Posterior vena cava (tissue), 2 donors: ENCODE results near the gene NRG2. TPM values are rescaled to one million over a fixed set of nuclear protein-coding genes. Genes with fewer than 3 reads are reported as not detected.

ENCODE experiments used
- DNase-seq: peaks from one replicate; pipeline ENCODE4 v3.0.0-alpha.2; 2020; ENCODE audit warnings: low spot score
- intact Hi-C, 2 donors: fragments of 100-400 bp; cut with DNase I; formaldehyde crosslinking; loops; one replicate each; pipeline versions ENCODE4 v1.14.1 to v1.14.2; 2022 to 2023
- total RNA-seq, 2 donors: library from RNA; stranded (reverse); fragmentation: NEBNext Ultra II Directional; extraction: Animal tissue kit (Norgen Biotek cat#: 25700); gene quantifications; one replicate each; pipeline ENCODE4 v1.2.1, GENCODE V29; 2021
- donor health status: DM: yes; HTN: yes; CAD: no.
- donor health status: DM: yes; HTN: yes; CAD: no.

NRG2 gene
- total RNA-seq, 2 donors from 2014 or later: 0.51 to 0.90 TPM

GRCh38 chr5:139797856-139798510, 245.1 kb downstream of the NRG2 start:
- no peak for DNase-seq
- intact Hi-C loops: no loop called here

- intact Hi-C loops: no loop called here
Measured at GRCh38 chr5:139797335-139797734, 245.8 kb downstream of the NRG2 start.

More at GRCh38 chr5:139797335-139797734, 245.8 kb downstream of the NRG2 start:
- no peak for DNase-seq

Other genes starting within 250 kb of the NRG2 start
- gene PSD2, start 247.5 kb downstream of the NRG2 start, total RNA-seq: under 1 TPM; 0.14 TPM
- gene PURA, start 70.8 kb upstream of the NRG2 start, total RNA-seq: 10 to 100 TPM; 39.1 to 43.5 TPM
- gene IGIP, start 82.6 kb upstream of the NRG2 start, total RNA-seq: 10 to 100 TPM; 21.3 to 26.6 TPM
- 10 to 100 TPM; 46.6 to 80.9 TPM for gene CYSTM1, start 131.9 kb upstream of the NRG2 start, total RNA-seq